KMS-11 (cell line): ENCODE measurements around the gene AKT2.

Experiments used
- H2AFZ ChIP-seq: fragments of 200-600 bp; sonication (generic); 2 replicates; pipeline ENCODE4 v1.6.1; 2016; ENCODE audit warnings: antibody characterized with exemption, mixed run types, low read depth
- H3K27ac ChIP-seq: fragments of 200-600 bp; sonication (generic); 2 replicates; pipeline ENCODE4 v1.6.1; 2016; ENCODE audit warnings: mild to moderate bottlenecking, mixed run types
- H3K27me3 ChIP-seq: fragments of 200-600 bp; sonication (generic); 2 replicates; pipeline ENCODE4 v1.6.1; 2017; ENCODE audit warnings: mild to moderate bottlenecking, low read depth, mixed run types, moderate library complexity; ENCODE audit not compliant: insufficient read depth
- H3K36me3 ChIP-seq: fragments of 200-600 bp; sonication (generic); 2 replicates; pipeline ENCODE4 v1.6.1; 2017; ENCODE audit warnings: mild to moderate bottlenecking, mixed run types; ENCODE audit not compliant: insufficient read depth
- H3K4me1 ChIP-seq: fragments of 200-600 bp; sonication (generic); 2 replicates; pipeline ENCODE4 v1.6.1; 2016; ENCODE audit warnings: mild to moderate bottlenecking, low read depth, mixed run types; ENCODE audit not compliant: poor library complexity, severe bottlenecking
- H3K4me2 ChIP-seq: fragments of 200-600 bp; sonication (generic); 2 replicates; pipeline ENCODE4 v1.7.0; 2016; ENCODE audit warnings: mild to moderate bottlenecking, mixed run types
- H3K4me3 ChIP-seq: fragments of 200-600 bp; sonication (generic); IDR thresholded peaks from 2 replicates; pipeline ENCODE4 v1.6.1; 2017; ENCODE audit warnings: low read depth, low read length, mixed read lengths; ENCODE audit not compliant: insufficient read depth
- H3K79me2 ChIP-seq: fragments of 200-600 bp; sonication (generic); 2 replicates; pipeline ENCODE4 v1.6.1; 2016; ENCODE audit warnings: low read depth, mixed run types; ENCODE audit not compliant: insufficient read depth
- H3K9ac ChIP-seq: fragments of 200-600 bp; sonication (generic); 2 replicates; pipeline ENCODE4 v1.6.1; 2016; ENCODE audit warnings: mild to moderate bottlenecking, mixed run types
- H4K20me1 ChIP-seq: fragments of 200-600 bp; sonication (generic); 2 replicates; pipeline ENCODE4 v1.6.1; 2016; ENCODE audit warnings: mild to moderate bottlenecking, mixed run types; ENCODE audit not compliant: insufficient read depth
- CTCF ChIP-seq: fragments of 200-600 bp; sonication (generic); conservative IDR thresholded peaks from 2 replicates; pipeline ENCODE4 v1.6.1; 2017; ENCODE audit warnings: low read depth, mild to moderate bottlenecking, antibody characterized with exemption, low read length, moderate library complexity, mixed read lengths

AKT2 gene

GRCh38 chr19:40229484-40229883 lies 55.7 kb downstream of the AKT2 start:
- Histone ChIP-seq H3K4me2 (no peak overlapping the region), H3K36me3 (no peaks in the 10 kb centered on the region), H3K27ac (no peak overlapping the region), H2AFZ (no peak overlapping the region), H3K9ac (no peak overlapping the region), H3K4me3 (no peak overlapping the region), H3K79me2 (no peaks in the 10 kb centered on the region), H3K27me3 (no peaks in the 10 kb centered on the region), H3K4me1 (no peaks in the 10 kb centered on the region), H4K20me1 (no peaks in the 10 kb centered on the region)
- TF ChIP-seq CTCF = no peak

GRCh38 chr19:40228863-40229262 lies 56.3 kb downstream of the AKT2 start:
- Histone ChIP-seq H3K27ac (no peak overlapping the region), H3K9ac (no peak overlapping the region), H2AFZ (no peak overlapping the region), H3K79me2 (no peaks in the 10 kb centered on the region), H4K20me1 (no peaks in the 10 kb centered on the region), H3K4me3 (no peak overlapping the region), H3K4me2 (no peak overlapping the region), H3K27me3 (no peaks in the 10 kb centered on the region), H3K36me3 (no peaks in the 10 kb centered on the region), H3K4me1 (no peaks in the 10 kb centered on the region)
- no peak for TF ChIP-seq CTCF

- H3K27ac ChIP-seq = no peak overlapping the region
- no peak overlapping the region for H3K4me3 ChIP-seq
- no peaks in the 10 kb centered on the region for H3K27me3 ChIP-seq
- no peaks in the 10 kb centered on the region for H3K36me3 ChIP-seq
- H3K4me1 ChIP-seq = no peaks in the 10 kb centered on the region
- no peaks in the 10 kb centered on the region for H4K20me1 ChIP-seq
- no peaks in the 10 kb centered on the region for H3K79me2 ChIP-seq
- no peak overlapping the region for H2AFZ ChIP-seq
- no peak overlapping the region for H3K9ac ChIP-seq
- H3K4me2 ChIP-seq = no peak overlapping the region
- no peak for TF ChIP-seq CTCF
Measured at GRCh38 chr19:40228346-40228745, 56.8 kb downstream of the AKT2 start.

- H3K4me2 ChIP-seq = no peak overlapping the region
- H3K79me2 ChIP-seq = no peaks in the 10 kb centered on the region
- H4K20me1 ChIP-seq = no peaks in the 10 kb centered on the region
- no peak overlapping the region for H2AFZ ChIP-seq
- H3K27ac ChIP-seq = no peak overlapping the region
- H3K4me1 ChIP-seq = no peaks in the 10 kb centered on the region
- no peak overlapping the region for H3K4me3 ChIP-seq
- no peaks in the 10 kb centered on the region for H3K36me3 ChIP-seq
- TF ChIP-seq CTCF = no peak
- H3K27me3 ChIP-seq = no peaks in the 10 kb centered on the region
- H3K9ac ChIP-seq = no peak overlapping the region
Measured at GRCh38 chr19:40225440-40226305, 59.5 kb downstream of the AKT2 start.
